ENCODE results near the gene NMT1. TPM values are rescaled to one million over a fixed set of nuclear protein-coding genes. Genes with fewer than 3 reads are reported as not detected.
A peak's percentile ranks its signal among the peaks of the same experiment; 100 is the strongest.

Gene NMT1
- total RNA-seq, 2 donors from 2014 or later, result 39.4 to 68.5 TPM

DNA sequence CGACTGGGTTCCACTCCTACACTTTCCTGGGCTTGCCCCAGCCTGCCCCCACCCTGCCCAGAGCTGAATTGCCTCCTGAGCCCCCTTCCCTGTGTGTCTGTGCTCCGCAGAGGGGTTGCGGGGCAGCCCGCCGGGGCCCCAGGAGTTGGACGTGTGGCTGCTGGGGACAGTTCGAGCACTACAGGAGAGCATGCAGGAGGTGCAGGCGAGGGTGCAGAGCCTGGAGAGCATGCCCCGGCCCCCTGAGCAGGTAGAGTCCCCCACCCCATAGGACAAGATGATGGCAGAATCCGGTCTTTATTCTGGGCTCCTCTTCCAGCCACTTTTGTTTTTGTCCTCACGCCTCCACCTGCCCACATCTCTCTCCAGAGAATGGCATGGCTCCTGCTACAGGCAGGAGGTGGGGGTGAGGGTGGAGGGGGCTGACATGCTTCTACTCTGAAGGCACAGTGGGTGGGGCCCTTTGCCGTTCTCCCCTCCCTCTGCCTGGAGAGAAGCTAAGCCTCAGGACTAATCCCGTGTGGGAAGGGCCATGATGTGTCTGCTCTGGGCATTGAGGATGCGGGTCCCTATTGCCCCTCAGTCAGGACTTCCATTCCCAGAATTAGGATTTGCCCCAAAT, 77.9 kb downstream of the NMT1 start:
- Histone ChIP-seq H3K27me3 (replicated peaks; ENCODE audit: insufficient read depth) (no peaks in the 10 kb centered on the region), H3K36me3 (no peaks in the 10 kb centered on the region), H3K4me3 (no peak overlapping the region), H3K27ac (no peak overlapping the region), H3K4me1 (replicated peaks) (peaks cover 6% of the 10 kb centered on the region), H3K9me3 (no peaks in the 10 kb centered on the region)
- TF ChIP-seq POLR2AphosphoS5 (IDR thresholded peaks at IDR 0.05) (no peak), CTCF (IDR thresholded peaks at IDR 0.05) (no peak), POLR2A (IDR thresholded peaks at IDR 0.05) (no peak)
- 74% methylated on average over 14 of the region's 14 CpGs for WGBS
- intact Hi-C loops (cut with DNase I), result no loop called here
- no peak for DNase-seq (ENCODE audit: low spot score)

DNA sequence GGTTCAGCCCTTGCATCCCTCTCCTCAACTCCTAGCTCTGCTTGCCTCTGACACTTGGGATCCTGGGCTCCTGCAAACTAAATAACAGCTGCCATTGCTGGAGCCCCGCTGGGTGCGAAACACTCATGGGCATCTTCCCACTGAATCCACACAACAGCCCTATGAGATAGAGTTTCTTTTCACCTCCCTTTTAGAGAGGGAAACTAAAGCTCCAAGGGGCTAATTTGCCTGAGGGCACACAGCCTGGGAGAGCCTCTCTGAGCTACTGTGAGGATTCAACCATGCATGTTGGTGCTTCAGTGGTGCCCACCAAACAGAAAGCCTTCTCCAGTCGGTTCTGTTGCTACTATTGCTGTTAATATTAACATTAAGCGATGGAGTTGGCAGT, 78.4 kb downstream of the NMT1 start:
- 74% methylated on average over 4 of the region's 4 CpGs for WGBS
- Histone ChIP-seq H3K36me3 (no peaks in the 10 kb centered on the region), H3K27ac (no peak overlapping the region), H3K9me3 (no peaks in the 10 kb centered on the region), H3K4me3 (no peak overlapping the region), H3K4me1 (replicated peaks) (peaks cover 6% of the 10 kb centered on the region), H3K27me3 (replicated peaks; ENCODE audit: insufficient read depth) (no peaks in the 10 kb centered on the region)
- DNase-seq (ENCODE audit: low spot score), result no peak
- TF ChIP-seq CTCF (IDR thresholded peaks at IDR 0.05) (no peak), POLR2A (IDR thresholded peaks at IDR 0.05) (no peak), POLR2AphosphoS5 (IDR thresholded peaks at IDR 0.05) (no peak)
- intact Hi-C loops (cut with DNase I), result no loop called here

DNA sequence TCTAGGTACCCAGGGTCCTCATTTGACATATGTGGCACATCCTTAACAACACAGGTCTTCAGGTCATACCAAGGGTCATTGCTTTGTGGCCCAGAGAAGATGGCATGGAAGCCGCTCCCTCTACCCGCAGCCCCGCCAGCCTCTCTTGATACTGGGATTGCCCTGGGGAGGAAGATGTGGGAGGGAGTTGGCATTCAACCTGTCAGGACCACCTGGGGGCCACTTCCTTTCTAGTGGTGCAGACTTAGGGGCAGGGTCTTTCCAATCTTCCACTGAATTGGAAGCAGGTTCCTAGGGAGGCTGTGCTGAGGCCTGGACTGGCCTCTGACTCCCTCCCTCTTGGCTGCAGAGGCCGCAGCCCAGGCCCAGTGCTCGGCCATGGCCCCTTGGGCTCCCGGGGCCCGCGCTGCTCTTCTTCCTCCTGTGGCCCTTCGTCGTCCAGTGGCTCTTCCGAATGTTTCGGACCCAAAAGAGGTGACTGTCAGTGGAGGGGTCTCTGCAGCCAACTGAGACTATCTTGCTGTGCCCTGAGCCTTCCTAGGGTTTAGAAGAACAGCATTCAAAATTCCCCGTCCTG, 82.1 kb downstream of the NMT1 start:
- Histone ChIP-seq H3K4me1 (replicated peaks) (no peaks in the 10 kb centered on the region), H3K36me3 (no peaks in the 10 kb centered on the region), H3K4me3 (peak overlapping the region; percentile 29 to 42), H3K27me3 (replicated peaks; ENCODE audit: insufficient read depth) (no peaks in the 10 kb centered on the region), H3K27ac (peak overlapping the region; percentile 93 to 94), H3K9me3 (no peaks in the 10 kb centered on the region)
- intact Hi-C loops (cut with DNase I), result no loop called here
- no peak for TF ChIP-seq POLR2A (IDR thresholded peaks at IDR 0.05)
- no peak for TF ChIP-seq CTCF (IDR thresholded peaks at IDR 0.05)
- TF ChIP-seq POLR2AphosphoS5 (IDR thresholded peaks at IDR 0.05), result no peak
- WGBS, result 73% methylated on average over 13 of the region's 13 CpGs
- no peak for DNase-seq (ENCODE audit: low spot score)

- peak; percentile 89 for DNase-seq (ENCODE audit: low spot score)
- Histone ChIP-seq H3K36me3 (no peaks in the 10 kb centered on the region), H3K27me3 (replicated peaks; ENCODE audit: insufficient read depth) (no peaks in the 10 kb centered on the region), H3K4me3 (peak overlapping the region; percentile 29 to 42), H3K9me3 (no peaks in the 10 kb centered on the region), H3K4me1 (replicated peaks) (no peaks in the 10 kb centered on the region), H3K27ac (peak overlapping the region; percentile 93 to 94)
- 8% methylated on average over 21 of the region's 21 CpGs for WGBS
- intact Hi-C loops (cut with DNase I), result no loop called here
- peak in 1 of 4 experiments; percentile 12 for TF ChIP-seq CTCF (IDR thresholded peaks at IDR 0.05)
- TF ChIP-seq POLR2AphosphoS5 (IDR thresholded peaks at IDR 0.05), result peak; percentile 84
- peak; percentile 57 for TF ChIP-seq POLR2A (IDR thresholded peaks at IDR 0.05)
These were observed 82.7 kb downstream of the NMT1 start for GRCh38 chr17:45143767-45144198.

Measured in prostate gland (tissue), 2 donors.